D721Med (cell line): ENCODE data around the gene DOCK1.

Experiments used
- DNase-seq: peaks from one replicate; pipeline ENCODE4 v3.0.0; 2011; ENCODE audit warnings: low spot score; ENCODE audit not compliant: insufficient read length
- FAIRE-seq: peaks from 2 replicates; lab custom pipeline; 2011; peaks lifted over from hg19 to GRCh38; lab: Jason Lieb, UNC
- TF ChIP-seq, protein P1 (sequence below): IDR thresholded peaks from 2 replicates; pipeline ENCODE4 v1.5.1; 2012; ENCODE audit warnings: mild to moderate bottlenecking, control low read depth; ENCODE audit not compliant: insufficient read depth; ENCODE audit errors: missing control alignments

DOCK1 gene

DNA sequence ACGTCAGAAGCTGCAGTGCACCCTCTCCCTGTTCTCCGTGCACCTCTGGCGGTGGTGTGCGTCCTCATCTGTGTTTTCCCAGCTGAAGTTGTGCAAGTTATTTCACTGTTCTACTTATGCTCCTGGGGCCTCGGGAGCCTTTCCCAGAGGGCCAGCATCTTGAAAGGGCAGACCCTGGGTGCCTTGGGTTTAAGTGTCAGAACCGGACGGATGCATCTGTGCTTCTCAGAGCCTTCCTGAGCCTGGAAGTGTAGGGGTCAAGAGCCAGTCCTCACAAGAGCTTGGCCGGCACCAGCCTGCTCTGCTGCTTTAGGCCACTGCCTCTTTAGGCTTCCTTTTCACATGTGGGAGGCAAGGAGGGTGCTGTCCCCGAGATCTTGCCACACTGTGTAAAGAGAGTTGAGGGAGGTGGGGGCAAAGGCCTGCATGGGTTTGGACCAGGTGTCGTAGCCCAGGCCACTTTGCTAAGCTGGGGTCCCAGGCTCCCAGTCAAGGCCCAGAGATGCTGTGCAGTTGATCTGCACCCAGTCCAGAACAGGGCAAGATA is 515.0 kb downstream of the DOCK1 start:
- FAIRE-seq: no peak
- DNase-seq: no peak
- TF ChIP-seq, protein P1, sequence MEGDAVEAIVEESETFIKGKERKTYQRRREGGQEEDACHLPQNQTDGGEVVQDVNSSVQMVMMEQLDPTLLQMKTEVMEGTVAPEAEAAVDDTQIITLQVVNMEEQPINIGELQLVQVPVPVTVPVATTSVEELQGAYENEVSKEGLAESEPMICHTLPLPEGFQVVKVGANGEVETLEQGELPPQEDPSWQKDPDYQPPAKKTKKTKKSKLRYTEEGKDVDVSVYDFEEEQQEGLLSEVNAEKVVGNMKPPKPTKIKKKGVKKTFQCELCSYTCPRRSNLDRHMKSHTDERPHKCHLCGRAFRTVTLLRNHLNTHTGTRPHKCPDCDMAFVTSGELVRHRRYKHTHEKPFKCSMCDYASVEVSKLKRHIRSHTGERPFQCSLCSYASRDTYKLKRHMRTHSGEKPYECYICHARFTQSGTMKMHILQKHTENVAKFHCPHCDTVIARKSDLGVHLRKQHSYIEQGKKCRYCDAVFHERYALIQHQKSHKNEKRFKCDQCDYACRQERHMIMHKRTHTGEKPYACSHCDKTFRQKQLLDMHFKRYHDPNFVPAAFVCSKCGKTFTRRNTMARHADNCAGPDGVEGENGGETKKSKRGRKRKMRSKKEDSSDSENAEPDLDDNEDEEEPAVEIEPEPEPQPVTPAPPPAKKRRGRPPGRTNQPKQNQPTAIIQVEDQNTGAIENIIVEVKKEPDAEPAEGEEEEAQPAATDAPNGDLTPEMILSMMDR: no peak

DNA sequence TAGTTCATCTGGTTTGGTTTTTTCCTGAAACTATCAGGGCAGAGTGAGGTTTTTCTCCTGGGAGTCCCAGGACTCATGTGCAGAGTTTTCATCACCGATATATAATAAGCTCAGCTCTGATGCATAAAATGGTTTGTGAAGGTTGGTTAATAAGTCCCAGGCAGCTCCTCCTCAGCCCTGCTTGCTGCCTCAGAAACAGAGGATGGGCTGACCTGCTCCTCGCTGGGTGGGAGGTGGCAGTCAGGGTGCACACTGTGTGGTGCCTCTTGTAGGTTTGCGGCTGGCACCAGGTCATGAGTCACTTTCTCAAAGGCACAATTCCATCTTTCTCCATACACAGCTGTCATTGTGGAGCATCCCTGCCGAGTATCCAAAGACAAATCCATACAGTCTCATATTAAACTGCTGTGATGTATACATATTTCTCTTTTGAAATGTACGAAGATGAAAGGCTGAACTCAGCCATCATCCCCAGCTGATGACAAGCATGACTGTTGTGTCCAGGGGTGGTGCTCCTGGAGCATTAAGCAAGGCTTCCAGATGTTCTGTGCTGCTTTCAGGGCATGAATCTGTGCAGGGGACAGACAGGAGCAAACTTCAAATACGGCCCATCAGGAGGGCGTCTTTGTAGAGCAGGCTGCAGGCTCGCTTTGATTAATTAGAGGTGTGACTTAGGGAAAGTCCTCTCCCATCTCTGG is 518.1 kb downstream of the DOCK1 start:
- no peak for FAIRE-seq
- TF ChIP-seq, protein P1: no peak

DNA sequence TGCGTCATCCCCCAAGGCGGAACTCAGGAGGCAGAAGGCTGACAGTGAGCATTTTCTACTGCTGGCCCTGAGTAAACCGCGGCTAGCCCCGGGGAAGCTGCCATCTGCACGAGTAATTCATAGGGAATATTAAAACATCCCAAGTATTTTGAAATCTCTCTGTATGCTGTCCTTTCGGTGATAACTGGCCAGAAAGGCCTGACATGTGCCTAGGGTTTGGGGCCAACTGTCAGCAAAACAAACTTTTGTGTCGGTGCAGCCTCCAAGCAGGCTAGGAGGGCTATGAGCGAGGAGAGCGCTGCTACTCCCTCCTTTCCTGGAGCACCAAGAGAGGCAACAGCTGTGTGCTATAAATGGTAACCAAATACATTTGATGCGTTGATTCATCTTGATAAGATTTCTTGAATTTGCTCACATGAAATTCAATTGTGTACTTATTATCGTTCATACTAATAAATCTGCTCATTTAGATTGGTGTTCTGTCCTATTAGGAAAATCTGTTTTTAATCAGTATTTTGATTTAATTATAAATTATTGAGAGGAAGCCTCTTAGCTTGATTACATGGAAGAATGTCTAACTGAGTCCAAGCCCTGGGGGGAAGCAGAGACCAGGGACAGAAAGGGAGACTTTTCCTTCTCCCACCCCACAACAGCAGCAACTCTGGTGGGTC is 519.5 kb downstream of the DOCK1 start:
- TF ChIP-seq, protein P1: no peak
- FAIRE-seq (no peak), DNase-seq (no peak)

More for the DNA sequence above, 518.1 kb downstream of the DOCK1 start:
- DNase-seq: no peak

DNA sequence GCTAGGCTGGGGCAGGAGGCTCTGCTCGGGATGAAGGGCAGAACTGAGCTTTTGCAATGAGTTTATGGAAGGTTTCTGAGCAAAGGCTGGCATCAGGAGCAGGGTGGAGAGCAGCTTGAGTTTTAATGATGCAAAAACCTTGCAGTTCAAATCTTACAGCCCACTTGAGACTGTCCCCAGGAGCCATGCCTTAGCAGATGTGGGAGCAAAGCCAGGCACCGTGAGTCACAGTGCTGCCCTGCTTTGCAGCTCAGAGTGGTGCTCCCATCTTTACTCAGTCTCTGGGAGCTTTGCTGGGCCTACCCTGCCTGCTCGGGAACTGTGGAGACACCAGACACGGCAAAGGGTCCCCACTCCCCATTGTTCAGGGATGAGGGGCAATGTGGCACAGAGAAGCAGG is 521.5 kb downstream of the DOCK1 start:
- TF ChIP-seq, protein P1: no peak
- FAIRE-seq (no peak), DNase-seq (no peak)

DNA sequence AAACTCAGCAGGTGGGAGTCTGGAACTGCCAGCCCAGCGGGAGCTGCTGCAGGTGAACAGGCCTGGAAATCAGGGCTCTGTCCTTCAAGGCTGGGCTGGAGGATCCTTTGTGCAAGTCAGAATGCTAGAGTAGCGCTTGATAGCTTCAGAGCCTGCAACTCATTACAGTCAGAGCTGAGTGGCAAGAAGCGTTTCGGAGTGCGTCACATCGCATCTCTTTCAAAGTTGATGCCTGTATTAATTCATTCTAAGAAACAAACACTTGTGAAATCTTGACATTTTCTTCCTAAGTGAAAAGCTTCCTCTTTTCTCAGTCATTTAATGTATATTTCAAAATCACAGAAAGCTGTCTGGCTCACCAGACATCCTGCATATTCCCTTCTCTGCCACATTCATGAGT is 522.7 kb downstream of the DOCK1 start:
- DNase-seq: no peak
- TF ChIP-seq, protein P1: no peak

DNA sequence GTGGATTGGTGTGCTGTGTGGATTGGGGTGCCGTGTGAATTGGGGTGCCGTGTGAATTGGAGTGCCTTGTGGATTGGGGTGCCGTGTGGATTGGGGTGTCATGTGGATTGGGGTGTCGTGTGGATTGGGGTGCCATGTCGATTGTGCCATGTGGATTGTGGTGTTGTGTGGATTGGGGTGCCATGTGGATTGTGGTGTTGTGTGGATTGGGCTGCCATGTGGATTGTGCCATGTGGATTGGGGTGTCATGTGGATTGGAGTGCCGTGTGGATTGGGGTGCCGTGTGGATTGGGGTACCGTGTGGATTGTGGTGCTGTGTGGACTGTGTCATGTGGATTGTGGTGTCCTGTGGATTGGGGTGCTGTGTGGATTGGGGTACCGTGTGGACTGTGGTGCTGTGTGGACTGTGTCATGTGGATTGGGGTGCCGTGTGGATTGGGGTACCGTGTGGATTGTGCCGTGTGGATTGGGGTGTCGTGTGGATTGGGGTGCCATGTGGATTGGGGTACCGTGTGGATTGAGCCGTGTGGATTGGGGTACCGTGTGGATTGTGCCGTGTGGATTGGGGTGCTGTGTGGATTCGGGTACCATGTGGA is 523.3 kb downstream of the DOCK1 start:
- DNase-seq (no peak), FAIRE-seq (no peak)
- TF ChIP-seq, protein P1: no peak

More for the DNA sequence above, 522.7 kb downstream of the DOCK1 start:
- no peak for FAIRE-seq
